WTC11 (cell line): Measurements from ENCODE around the gene PRDM15. TPM values are rescaled to one million over a fixed set of nuclear protein-coding genes. Genes with fewer than 3 reads are reported as not detected.

Experiments
- ATAC-seq: fragments of 200-7000 bp; cut with Tn5 transposase; 2 replicates; pipeline ENCODE4 v1.10.0; 2021; ENCODE audit warnings: mild to moderate bottlenecking, moderate library complexity
- CTCF ChIA-PET: fragments of 300-600 bp; sonication (Branson Sonifier 250); formaldehyde crosslinking; loops from one replicate; lab custom pipeline; 2021; ENCODE audit warnings: antibody characterized with exemption; lab: Charles Lee
- POLR2A ChIA-PET: fragments of 350-600 bp; sonication (Branson Sonifier 250); formaldehyde crosslinking; loops from one replicate; lab custom pipeline; 2021; ENCODE audit warnings: antibody characterized with exemption; lab: Charles Lee
- DNase-seq: peaks from one replicate; pipeline ENCODE4 v3.0.0; 2021; ENCODE audit warnings: low spot score
- H3K27ac Mint-ChIP-seq: 2 replicates; pipeline ENCODE4 v1.8.0; 2021; ENCODE audit warnings: mixed read lengths
- H3K27me3 Mint-ChIP-seq: 2 replicates; pipeline ENCODE4 v1.8.0; 2021; ENCODE audit warnings: low read depth, mild to moderate bottlenecking, moderate library complexity, mixed read lengths
- H3K36me3 Mint-ChIP-seq: 2 replicates; pipeline ENCODE4 v1.8.0; 2021; ENCODE audit warnings: mixed read lengths
- H3K4me1 Mint-ChIP-seq: 2 replicates; pipeline ENCODE4 v1.8.0; 2022; ENCODE audit warnings: mixed read lengths
- H3K4me3 Mint-ChIP-seq: 2 replicates; pipeline ENCODE4 v1.8.0; 2021; ENCODE audit warnings: mild to moderate bottlenecking, moderate library complexity, mixed read lengths
- H3K9me3 Mint-ChIP-seq: 2 replicates; pipeline ENCODE4 v1.8.0; 2021; ENCODE audit warnings: mixed read lengths
- AR ChIP-seq: fragments of 250-450 bp; sonication (Bioruptor Pico); IDR thresholded peaks from 2 replicates; pipeline ENCODE4 v1.9.0; 2021; ENCODE audit warnings: mild to moderate bottlenecking
- ATF1 ChIP-seq: sonication (generic); formaldehyde crosslinking; IDR thresholded peaks from 2 replicates; pipeline ENCODE4 v1.8.1; 2023; ENCODE audit warnings: mild to moderate bottlenecking, moderate library complexity, missing genetic modification reagents
- CDX4 ChIP-seq: fragments of 250-450 bp; sonication (Bioruptor Pico); IDR thresholded peaks from 2 replicates; pipeline ENCODE4 v1.9.0; 2021; ENCODE audit warnings: moderate library complexity, mild to moderate bottlenecking, inconsistent platforms, borderline replicate concordance
- CREB1 ChIP-seq: sonication (generic); formaldehyde crosslinking; IDR thresholded peaks from 2 replicates; pipeline ENCODE4 v1.8.0; 2023; ENCODE audit warnings: mild to moderate bottlenecking, missing genetic modification reagents
- E2F4 ChIP-seq: sonication (generic); formaldehyde crosslinking; IDR thresholded peaks from 2 replicates; pipeline ENCODE4 v1.8.1; 2022; ENCODE audit warnings: low read depth, mild to moderate bottlenecking, moderate library complexity, missing genetic modification reagents, borderline replicate concordance
- FOXP1 ChIP-seq: sonication (generic); formaldehyde crosslinking; IDR thresholded peaks from 2 replicates; pipeline ENCODE4 v1.8.0; 2022; ENCODE audit warnings: missing genetic modification reagents, mild to moderate bottlenecking, moderate library complexity, borderline replicate concordance
- FOXP4 ChIP-seq: sonication (generic); formaldehyde crosslinking; IDR thresholded peaks from 2 replicates; pipeline ENCODE4 v1.8.0; 2022; ENCODE audit warnings: mild to moderate bottlenecking, missing genetic modification reagents
- JUN ChIP-seq: sonication (generic); formaldehyde crosslinking; IDR thresholded peaks from 2 replicates; pipeline ENCODE4 v1.8.0; 2023; ENCODE audit warnings: mild to moderate bottlenecking, missing genetic modification reagents
- MAX ChIP-seq: sonication (generic); formaldehyde crosslinking; IDR thresholded peaks from 2 replicates; pipeline ENCODE4 v1.8.0; 2022; ENCODE audit warnings: mild to moderate bottlenecking, missing genetic modification reagents
- NFYB ChIP-seq: sonication (generic); formaldehyde crosslinking; conservative IDR thresholded peaks from 2 replicates; pipeline ENCODE4 v1.8.0; 2022; ENCODE audit warnings: low read depth, missing genetic modification reagents
- NR1H2 ChIP-seq: sonication (generic); formaldehyde crosslinking; IDR thresholded peaks from 2 replicates; pipeline ENCODE4 v1.9.0; 2021; ENCODE audit warnings: mild to moderate bottlenecking, moderate library complexity, missing genetic modification reagents
- OVOL2 ChIP-seq: fragments of 250-450 bp; sonication (Bioruptor Pico); IDR thresholded peaks from 2 replicates; pipeline ENCODE4 v1.9.0; 2021; ENCODE audit warnings: mild to moderate bottlenecking, borderline replicate concordance
- PRRX2 ChIP-seq: fragments of 250-450 bp; sonication (Bioruptor Pico); IDR thresholded peaks from 2 replicates; pipeline ENCODE4 v1.8.0; 2021; ENCODE audit warnings: mild to moderate bottlenecking
- RORB ChIP-seq: fragments of 250-450 bp; sonication (Bioruptor Pico); IDR thresholded peaks from 2 replicates; pipeline ENCODE4 v1.9.0; 2021; ENCODE audit warnings: mild to moderate bottlenecking
- TCF7 ChIP-seq: sonication (generic); formaldehyde crosslinking; IDR thresholded peaks from 2 replicates; pipeline ENCODE4 v1.8.0; 2022; ENCODE audit warnings: mild to moderate bottlenecking, low read depth, missing genetic modification reagents, moderate library complexity
- USF1 ChIP-seq: sonication (generic); formaldehyde crosslinking; IDR thresholded peaks from 2 replicates; pipeline ENCODE4 v1.8.0; 2022; ENCODE audit warnings: mild to moderate bottlenecking, missing genetic modification reagents
- USF2 ChIP-seq: sonication (generic); formaldehyde crosslinking; IDR thresholded peaks from 2 replicates; pipeline ENCODE4 v1.8.1; 2023; ENCODE audit warnings: mild to moderate bottlenecking, missing genetic modification reagents, moderate library complexity
- ZBTB21 ChIP-seq: sonication (generic); formaldehyde crosslinking; IDR thresholded peaks from 2 replicates; pipeline ENCODE4 v1.8.1; 2023; ENCODE audit warnings: mild to moderate bottlenecking, missing genetic modification reagents, borderline replicate concordance
- ZNF121 ChIP-seq: sonication (generic); formaldehyde crosslinking; IDR thresholded peaks from 2 replicates; pipeline ENCODE4 v1.8.0; 2023; ENCODE audit warnings: missing genetic modification reagents
- ZNF263 ChIP-seq: sonication (generic); formaldehyde crosslinking; IDR thresholded peaks from 2 replicates; pipeline ENCODE4 v1.8.1; 2022; ENCODE audit warnings: low read depth, mild to moderate bottlenecking, moderate library complexity, missing genetic modification reagents
- ZNF416 ChIP-seq: fragments of 250-450 bp; sonication (Bioruptor Pico); IDR thresholded peaks from 2 replicates; pipeline ENCODE4 v1.9.0; 2021; ENCODE audit warnings: mild to moderate bottlenecking, inconsistent platforms
- ZNF425 ChIP-seq: fragments of 250-450 bp; sonication (Bioruptor Pico); conservative IDR thresholded peaks from 2 replicates; pipeline ENCODE4 v1.9.0; 2021; ENCODE audit warnings: mild to moderate bottlenecking
- total RNA-seq: library from RNA; stranded (reverse); gene quantifications from 3 replicates; pipeline ENCODE4 v1.2.3, GENCODE V29; 2021

The PRDM15 gene
- total RNA-seq, 1 experiment from 2014 or later = 12.9 TPM

GRCh38 chr21:41781050-41781410, 98.1 kb downstream of the PRDM15 start:
- ATAC-seq (no peak), DNase-seq (no peak)
- peaks cover 3% of the 10 kb centered on the region; the same call in 1 of the 2 replicates for H3K27me3 Mint-ChIP-seq
- POLR2A ChIA-PET = no interaction called here
- H3K4me1 Mint-ChIP-seq = peaks cover 25% of the 10 kb centered on the region
- no peaks in the 10 kb centered on the region for H3K36me3 Mint-ChIP-seq
- CTCF ChIA-PET = no interaction called here
- H3K4me3 Mint-ChIP-seq = no peak overlapping the region
- no peak overlapping the region for H3K27ac Mint-ChIP-seq
- no peaks in the 10 kb centered on the region for H3K9me3 Mint-ChIP-seq
- TF ChIP-seq AR (no peak), ZNF425 (CRISPR knock-in tag) (no peak), PRRX2 (CRISPR knock-in tag) (no peak), ZNF263 (CRISPR knock-in tag) (no peak), RORB (CRISPR knock-in tag) (no peak), FOXP4 (CRISPR knock-in tag) (no peak), USF1 (no peak), NFYB (CRISPR knock-in tag) (no peak), NR1H2 (CRISPR knock-in tag) (no peak), CDX4 (CRISPR knock-in tag) (no peak), ATF1 (CRISPR knock-in tag) (no peak), TCF7 (CRISPR knock-in tag) (no peak)
- TF ChIP-seq, all 79 proteins: peak for 0

- Mint-ChIP-seq H3K27me3 (peaks cover 8% of the 10 kb centered on the region), H3K36me3 (no peaks in the 10 kb centered on the region), H3K4me1 (peaks cover 25% of the 10 kb centered on the region), H3K27ac (no peak overlapping the region), H3K4me3 (no peak overlapping the region), H3K9me3 (no peaks in the 10 kb centered on the region)
- CTCF ChIA-PET = no interaction called here
- TF ChIP-seq ZBTB21 (CRISPR knock-in tag) = no peak
- TF ChIP-seq MAX (CRISPR knock-in tag) = no peak
- TF ChIP-seq ZNF121 (CRISPR knock-in tag) = no peak
- TF ChIP-seq ZNF416 (CRISPR knock-in tag) = no peak
- no peak for TF ChIP-seq CREB1
- TF ChIP-seq JUN (CRISPR knock-in tag) = no peak
- no peak for TF ChIP-seq USF2
- no peak for TF ChIP-seq E2F4 (CRISPR knock-in tag)
- TF ChIP-seq PRRX2 (CRISPR knock-in tag) = no peak
- no peak for TF ChIP-seq FOXP1 (CRISPR knock-in tag)
- no peak for TF ChIP-seq OVOL2
- no peak for ATAC-seq
- DNase-seq = no peak
- POLR2A ChIA-PET = no interaction called here
These were observed 98.7 kb downstream of the PRDM15 start for GRCh38 chr21:41780337-41781049.
